Peyer's patch (tissue), 4 donors: Measurements from ENCODE around the gene NMT1. TPM values are rescaled to one million over a fixed set of nuclear protein-coding genes. Genes with fewer than 3 reads are reported as not detected.

ENCODE experiments used
- DNase-seq, 3 donors: peaks; one replicate each; pipeline ENCODE4 v3.0.0-alpha.2; 2017 to 2019
- H3K27ac ChIP-seq, 4 donors: fragments of 200-600 bp; sonication (generic); one replicate each; pipeline ENCODE4 v1.5.1; 2016 to 2019
- H3K27me3 ChIP-seq, 2 donors: fragments of 200-600 bp; sonication (generic); one replicate each; pipeline ENCODE4 v1.5.1; 2019
- H3K36me3 ChIP-seq, 3 donors: fragments of 200-600 bp; sonication (generic); one replicate each; pipeline ENCODE4 v1.5.1; 2016 to 2019
- H3K4me1 ChIP-seq, 4 donors: fragments of 200-600 bp; sonication (generic); one replicate each; pipeline ENCODE4 v1.5.1; 2016 to 2019
- H3K4me3 ChIP-seq, 4 donors: fragments of 200-600 bp; sonication (generic); 1 replicate in 3 of 4; 2 replicates in 1 of 4; pipeline ENCODE4 v1.5.1; 2016 to 2019; ENCODE audit warnings: mild to moderate bottlenecking in 1 of 4
- H3K9me3 ChIP-seq, 4 donors: fragments of 200-600 bp; sonication (generic); one replicate each; pipeline ENCODE4 v1.5.1; 2016 to 2019; ENCODE audit warnings: mild to moderate bottlenecking in 1 of 4
- CTCF ChIP-seq, 6 experiments: fragments of 450-650 bp in 4 of 6; fragments of 200-600 bp in 2 of 6; sonication (generic) in 1 of 6; IDR thresholded peaks; one replicate each; pipeline ENCODE4 v1.5.1; 2017 to 2019; ENCODE audit warnings: antibody characterized with exemption in 6 of 6, mild to moderate bottlenecking in 3 of 6, moderate library complexity in 1 of 6
- POLR2A ChIP-seq, 2 donors: fragments of 450-650 bp; IDR thresholded peaks; one replicate each; pipeline ENCODE4 v1.5.1; 2017; ENCODE audit warnings: antibody characterized with exemption in 2 of 2, mild to moderate bottlenecking in 2 of 2, moderate library complexity in 2 of 2
- total RNA-seq, 4 donors: library from RNA; depleted of rRNA; stranded (reverse); fragments of >200 nt; gene quantifications; one replicate each; pipeline ENCODE4 v1.1.0, GENCODE V29; 2016

NMT1 gene
- total RNA-seq, 4 donors from 2014 or later, result 60.9 to 111 (median 77.1) TPM

GRCh38 chr17:45018514-45018847, 42.6 kb upstream of the NMT1 start:
- no peaks in the 10 kb centered on the region for H3K9me3 ChIP-seq
- peaks cover 0 to 32% (median 17%) of the 10 kb centered on the region in 4 donors for H3K4me1 ChIP-seq
- H3K27ac ChIP-seq, result no peak overlapping the region

GRCh38 chr17:45018848-45019711, 42.0 kb upstream of the NMT1 start:
- Histone ChIP-seq H3K27ac (peak overlapping the region in 2 of 4 donors; percentile 0 to 30), H3K4me1 (peaks cover 0 to 32% (median 17%) of the 10 kb centered on the region in 4 donors), H3K4me3 (peak overlapping the region; percentile 19 to 72 (median 47)), H3K27me3 (no peaks in the 10 kb centered on the region), H3K9me3 (no peaks in the 10 kb centered on the region), H3K36me3 (no peaks in the 10 kb centered on the region)
- peak in 2 of 3 donors; percentile 57 to 66 for DNase-seq
- TF ChIP-seq POLR2A (IDR thresholded peaks at IDR 0.05) (no peak), CTCF (IDR thresholded peaks at IDR 0.05) (peak in 4 of 6 experiments; percentile 26 to 64 (median 61))

More at GRCh38 chr17:45018514-45018847, 42.6 kb upstream of the NMT1 start:
- TF ChIP-seq CTCF (IDR thresholded peaks at IDR 0.05), result no peak
- TF ChIP-seq POLR2A (IDR thresholded peaks at IDR 0.05), result no peak
- Histone ChIP-seq H3K27me3 (no peaks in the 10 kb centered on the region), H3K36me3 (no peaks in the 10 kb centered on the region), H3K4me3 (peak overlapping the region in 3 of 4 donors; percentile 42 to 72 (median 52))
- no peak for DNase-seq

GRCh38 chr17:45020354-45021138, 40.6 kb upstream of the NMT1 start:
- peaks cover 0 to 32% (median 17%) of the 10 kb centered on the region in 4 donors for H3K4me1 ChIP-seq
- H3K27ac ChIP-seq, result peak overlapping the region; percentile 31 to 73 (median 56)
- no peak overlapping the region for H3K4me3 ChIP-seq
- DNase-seq, result peak in 1 of 3 donors; percentile 52
- no peaks in the 10 kb centered on the region for H3K9me3 ChIP-seq
- no peaks in the 10 kb centered on the region for H3K36me3 ChIP-seq
- no peaks in the 10 kb centered on the region for H3K27me3 ChIP-seq
- TF ChIP-seq CTCF (IDR thresholded peaks at IDR 0.05), result no peak
- no peak for TF ChIP-seq POLR2A (IDR thresholded peaks at IDR 0.05)

GRCh38 chr17:45021607-45022287, 39.4 kb upstream of the NMT1 start:
- Histone ChIP-seq H3K27ac (peak overlapping the region; percentile 38 to 73 (median 72)), H3K36me3 (peaks cover 0 to 5% (median 0%) of the 10 kb centered on the region in 3 donors), H3K4me1 (peaks cover 0 to 32% (median 17%) of the 10 kb centered on the region in 4 donors), H3K9me3 (no peaks in the 10 kb centered on the region), H3K4me3 (peak overlapping the region; percentile 35 to 60 (median 49)), H3K27me3 (no peaks in the 10 kb centered on the region)
- peak; percentile 37 to 81 (median 74) for DNase-seq
- peak in 1 of 2 donors; percentile 10 for TF ChIP-seq POLR2A (IDR thresholded peaks at IDR 0.05)
- TF ChIP-seq CTCF (IDR thresholded peaks at IDR 0.05), result peak; percentile 85 to 98 (median 92)

GRCh38 chr17:45022288-45022648, 38.8 kb upstream of the NMT1 start:
- Histone ChIP-seq H3K4me1 (peaks cover 0 to 32% (median 17%) of the 10 kb centered on the region in 4 donors), H3K9me3 (no peaks in the 10 kb centered on the region), H3K36me3 (peaks cover 0 to 10% (median 0%) of the 10 kb centered on the region in 3 donors), H3K27ac (peak overlapping the region; percentile 38 to 73 (median 72)), H3K4me3 (peak overlapping the region in 3 of 4 donors; percentile 47 to 60 (median 51)), H3K27me3 (no peaks in the 10 kb centered on the region)
- TF ChIP-seq POLR2A (IDR thresholded peaks at IDR 0.05) (no peak), CTCF (IDR thresholded peaks at IDR 0.05) (no peak)
- no peak for DNase-seq
